Pancreas (tissue), 10 donors: ENCODE measurements around the gene STRN. TPM values are rescaled to one million over a fixed set of nuclear protein-coding genes. Genes with fewer than 3 reads are reported as not detected.
A peak's percentile ranks its signal among the peaks of the same experiment; 100 is the strongest.

Experiments
- ATAC-seq, 4 donors: fragments of 200-7000 bp; cut with Tn5 transposase; one replicate each; pipeline versions ENCODE4 v1.8.0 to v1.9.1; 2020; ENCODE audit warnings: mild to moderate bottlenecking in 4 of 4, moderate library complexity in 4 of 4
- DNase-seq, 6 donors: peaks; one replicate each; pipeline ENCODE4 v3.0.0-alpha.2; 2020
- FAIRE-seq: peaks from 2 replicates; lab custom pipeline; 2012; peaks lifted over from hg19 to GRCh38; lab: Jason Lieb, UNC
- H3K27ac ChIP-seq, 4 donors: fragments of 200-600 bp; sonication (generic); 1 replicate in 3 of 4; 2 replicates in 1 of 4; pipeline versions ENCODE4 v1.5.0 to v1.8.0; 2020
- H3K27me3 ChIP-seq, 4 donors: fragments of 200-600 bp; one replicate each; pipeline ENCODE4 v1.8.0; 2021
- H3K36me3 ChIP-seq, 3 donors: fragments of 200-600 bp; sonication (generic) in 1 of 3; one replicate each; pipeline versions ENCODE4 v1.5.0 to v1.8.0; 2020 to 2021
- H3K4me1 ChIP-seq, 3 donors: fragments of 200-600 bp; one replicate each; pipeline ENCODE4 v1.8.0; 2021
- H3K4me3 ChIP-seq, 4 donors: fragments of 200-600 bp; sonication (generic) in 2 of 4; one replicate each; pipeline versions ENCODE4 v1.5.0 to v1.8.0; 2020 to 2021
- H3K9me3 ChIP-seq, 4 donors: fragments of 200-600 bp; one replicate each; pipeline ENCODE4 v1.8.0; 2021
- WGBS, 2 donors: extraction: QIAGEN DNeasy Blood & Tissue Kit; methylation state at CpG; one replicate each; pipeline ENCODE4 v1.1.7; 2013; 5-methylcytosine and 5-hydroxymethylcytosine counted together
- intact Hi-C, 3 donors: fragments of 100-400 bp; cut with DNase I; formaldehyde crosslinking; loops; one replicate each; pipeline versions ENCODE4 v1.11.1 to v1.14.2; 2022
- polyA plus RNA-seq, 2 donors: library from polyadenylated mRNA; stranded (reverse); fragments of 200-250 nt; gene quantifications; one replicate each; pipeline ENCODE4 v1.2.3, GENCODE V29; 2013
- total RNA-seq, 6 donors: library from RNA; stranded (reverse); fragmentation: NEBNext Ultra II Directional in 4 of 6; extraction: Animal tissue kit (Norgen Biotek cat#: 25700) in 4 of 6; gene quantifications; one replicate each; pipeline versions ENCODE4 v1.2.1 to v1.2.4, GENCODE V29; 2021 to 2023
- TF ChIP-seq, protein P1 (sequence below), 4 donors: fragments of 200-600 bp; sonication (generic) in 3 of 4; IDR thresholded peaks; one replicate each; pipeline versions ENCODE4 v1.5.0 to v1.8.0; 2021; ENCODE audit warnings: antibody characterized with exemption in 4 of 4
- donor health status: healthy with polysubstance abuse.
- donor health status: DM: no; HTN: no; CAD: no; lungs with moderate emphysema.
- donor health status: DM: no; HTN: no; CAD: no.
- donor health status: control.
- donor health status: control.
- donor health status: Bipolar disorder and iron deficiency.
- donor health status: DM: yes; HTN: yes; CAD: no.
- donor health status: DM: no; HTN: no; CAD: no.
- donor health status: DM: no; HTN: no; CAD: no.
- donor health status: DM: yes; HTN: yes; CAD: no.

STRN gene
- total and polyA plus RNA-seq, 8 donors = 1.8 to 16.2 (median 7.9) TPM

DNA sequence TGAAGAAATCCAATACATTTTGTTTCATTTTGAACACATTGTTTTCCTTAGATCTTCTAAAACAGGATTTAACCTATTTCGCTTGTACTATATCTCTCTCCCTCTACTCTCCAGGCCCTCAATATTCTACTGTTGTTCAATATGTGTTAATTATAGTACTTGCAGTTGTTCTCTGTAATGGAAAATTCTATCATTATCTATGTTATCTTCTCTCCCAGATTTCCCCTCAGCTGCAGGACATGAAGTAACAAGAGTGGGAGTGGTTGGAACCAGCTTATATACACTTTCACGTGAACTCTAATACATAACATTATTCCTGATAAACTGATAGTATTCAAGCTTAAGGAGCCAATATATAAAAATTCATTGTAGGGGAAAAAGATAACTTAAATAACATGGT lies 7.0 kb upstream of the STRN start:
- Histone ChIP-seq H3K4me3 (no peak overlapping the region), H3K27ac (no peak overlapping the region), H3K9me3 (no peaks in the 10 kb centered on the region), H3K27me3 (no peaks in the 10 kb centered on the region), H3K36me3 (no peaks in the 10 kb centered on the region), H3K4me1 (no peaks in the 10 kb centered on the region)
- WGBS, 2 donors = 63 to 68% methylated on average over 2 of the region's 2 CpGs
- FAIRE-seq (no peak), ATAC-seq (no peak), DNase-seq (no peak)
- intact Hi-C loops = no loop called here
- TF ChIP-seq, protein P1, sequence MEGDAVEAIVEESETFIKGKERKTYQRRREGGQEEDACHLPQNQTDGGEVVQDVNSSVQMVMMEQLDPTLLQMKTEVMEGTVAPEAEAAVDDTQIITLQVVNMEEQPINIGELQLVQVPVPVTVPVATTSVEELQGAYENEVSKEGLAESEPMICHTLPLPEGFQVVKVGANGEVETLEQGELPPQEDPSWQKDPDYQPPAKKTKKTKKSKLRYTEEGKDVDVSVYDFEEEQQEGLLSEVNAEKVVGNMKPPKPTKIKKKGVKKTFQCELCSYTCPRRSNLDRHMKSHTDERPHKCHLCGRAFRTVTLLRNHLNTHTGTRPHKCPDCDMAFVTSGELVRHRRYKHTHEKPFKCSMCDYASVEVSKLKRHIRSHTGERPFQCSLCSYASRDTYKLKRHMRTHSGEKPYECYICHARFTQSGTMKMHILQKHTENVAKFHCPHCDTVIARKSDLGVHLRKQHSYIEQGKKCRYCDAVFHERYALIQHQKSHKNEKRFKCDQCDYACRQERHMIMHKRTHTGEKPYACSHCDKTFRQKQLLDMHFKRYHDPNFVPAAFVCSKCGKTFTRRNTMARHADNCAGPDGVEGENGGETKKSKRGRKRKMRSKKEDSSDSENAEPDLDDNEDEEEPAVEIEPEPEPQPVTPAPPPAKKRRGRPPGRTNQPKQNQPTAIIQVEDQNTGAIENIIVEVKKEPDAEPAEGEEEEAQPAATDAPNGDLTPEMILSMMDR (IDR thresholded peaks at IDR 0.05) = no peak

DNA sequence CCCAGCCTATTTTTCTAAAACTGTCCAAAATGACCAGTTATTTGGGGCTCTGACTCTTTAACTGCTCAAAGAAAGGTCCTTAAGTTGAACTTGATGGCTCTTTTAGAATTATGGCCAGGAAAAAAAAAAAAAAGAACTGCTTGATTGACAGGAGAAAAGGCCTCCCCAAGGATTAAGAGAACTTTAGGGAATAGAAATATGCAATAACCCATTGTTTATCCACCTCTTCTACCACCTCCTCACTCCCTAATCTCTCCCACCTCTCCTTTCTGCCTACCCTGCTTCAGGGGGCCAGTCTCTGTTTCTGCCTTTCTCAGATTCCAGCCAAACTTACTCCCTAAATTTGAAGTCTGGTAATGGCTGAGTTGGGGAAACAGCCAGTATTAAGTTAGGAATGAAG lies 5.7 kb upstream of the STRN start:
- H3K4me1 ChIP-seq = peaks cover 0 to 4% (median 0%) of the 10 kb centered on the region in 3 donors
- no peaks in the 10 kb centered on the region for H3K27me3 ChIP-seq
- DNase-seq = no peak
- TF ChIP-seq, protein P1 (IDR thresholded peaks at IDR 0.05) = no peak
- intact Hi-C loops = no loop called here
- no peaks in the 10 kb centered on the region for H3K9me3 ChIP-seq
- no peak overlapping the region for H3K4me3 ChIP-seq
- FAIRE-seq = no peak
- no peaks in the 10 kb centered on the region for H3K36me3 ChIP-seq
- H3K27ac ChIP-seq = no peak overlapping the region
- no peak for ATAC-seq

DNA sequence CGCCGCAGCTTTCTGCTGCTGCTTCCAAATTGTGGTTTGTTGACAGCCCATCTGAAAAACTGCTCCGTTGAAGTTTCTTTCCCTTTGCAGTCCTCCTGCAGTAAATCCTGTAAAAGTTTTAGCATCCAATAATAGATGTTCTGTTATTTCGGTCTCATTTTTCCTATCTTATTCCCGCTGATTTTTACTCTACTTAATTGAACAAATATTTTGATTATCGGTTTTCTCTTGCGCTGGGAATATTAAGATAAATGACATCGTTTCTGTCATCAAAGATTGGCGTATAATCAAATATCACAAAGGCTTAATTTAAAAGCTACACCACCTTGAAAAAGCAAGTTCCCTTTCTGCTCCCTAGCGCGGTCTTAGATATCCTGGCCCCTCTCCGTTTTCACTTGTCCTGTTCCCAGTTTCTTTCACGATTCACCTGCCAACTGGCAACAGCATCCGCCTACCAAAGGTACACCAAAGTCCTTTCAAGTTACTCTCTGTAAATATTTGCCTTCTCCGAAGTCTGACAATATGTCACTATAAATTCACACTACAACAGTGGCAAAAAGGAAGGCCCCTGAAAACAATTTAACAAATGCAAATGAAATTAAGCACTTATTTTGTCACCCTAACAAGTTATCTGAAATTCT lies 1.0 kb upstream of the STRN start:
- peak overlapping the region; percentile 29 to 98 (median 53) for H3K4me3 ChIP-seq
- H3K9me3 ChIP-seq = no peaks in the 10 kb centered on the region
- H3K4me1 ChIP-seq = peaks cover 0 to 13% (median 10%) of the 10 kb centered on the region in 3 donors
- ATAC-seq (peak in 3 of 4 donors; percentile 18 to 23 (median 22)), DNase-seq (peak in 4 of 6 donors; percentile 23 to 45 (median 28)), FAIRE-seq (no peak)
- WGBS, 2 donors = 5 to 7% methylated on average over 15 of the region's 15 CpGs
- H3K27ac ChIP-seq = peak overlapping the region; percentile 73 to 83 (median 80)
- intact Hi-C loops = no loop called here
- TF ChIP-seq, protein P1 (IDR thresholded peaks at IDR 0.05) = no peak
- H3K36me3 ChIP-seq = no peaks in the 10 kb centered on the region
- H3K27me3 ChIP-seq = no peaks in the 10 kb centered on the region

DNA sequence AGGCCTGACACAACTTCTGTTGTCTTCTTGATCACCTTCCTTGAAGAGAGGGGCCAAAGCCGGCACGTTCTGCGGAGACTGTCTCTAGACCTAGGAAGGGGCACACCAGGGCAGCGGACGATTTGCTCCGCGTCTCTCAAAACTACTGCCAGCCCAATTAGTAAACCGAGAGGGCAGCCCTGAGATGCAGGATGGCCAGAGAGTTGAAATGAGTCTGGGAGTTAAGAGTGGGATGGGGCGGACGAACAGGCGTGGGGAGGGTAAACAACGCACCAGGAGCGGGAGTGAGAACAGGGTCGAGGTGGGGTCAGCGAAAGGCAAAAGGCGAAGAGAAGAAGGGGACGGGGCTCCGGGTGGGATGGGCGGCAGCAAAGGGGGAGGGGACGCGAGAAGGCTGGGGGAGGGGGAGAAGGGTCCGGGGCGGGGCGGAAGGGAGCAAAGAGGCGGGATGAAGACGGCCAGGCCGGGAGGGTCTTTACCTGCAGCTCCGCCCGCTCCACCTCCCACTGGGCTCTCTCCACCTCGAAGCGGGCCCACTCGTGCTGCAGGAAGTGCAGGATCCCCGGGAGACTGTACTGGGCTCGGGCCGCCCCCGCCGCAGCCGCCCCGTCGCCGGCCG lies 476 bp downstream of the STRN start:
- FAIRE-seq = no peak

More for the DNA sequence above, 476 bp downstream of the STRN start:
- Histone ChIP-seq H3K4me3 (peak overlapping the region; percentile 96 to 100 (median 98)), H3K27ac (peak overlapping the region; percentile 59 to 92 (median 86)), H3K9me3 (no peaks in the 10 kb centered on the region), H3K4me1 (peaks cover 0 to 13% (median 10%) of the 10 kb centered on the region in 3 donors), H3K27me3 (no peaks in the 10 kb centered on the region), H3K36me3 (no peaks in the 10 kb centered on the region)
- intact Hi-C loops = no loop called here
- DNase-seq (peak in 3 of 6 donors; percentile 26 to 63 (median 55)), ATAC-seq (peak; percentile 14 to 38 (median 25))
- TF ChIP-seq, protein P1 (IDR thresholded peaks at IDR 0.05) = no peak
- WGBS, 2 donors = 0 to 1% methylated on average over 23 to 42 of the region's 42 CpGs
